COLO668 (cell line): ENCODE measurements around the gene ANKRD62.

Experiments used
- DNase-seq: peaks from one replicate; lab custom pipeline; 2025; ENCODE audit not compliant: unreplicated experiment; lab: John Stamatoyannopoulos, UW

ANKRD62 gene

DNA sequence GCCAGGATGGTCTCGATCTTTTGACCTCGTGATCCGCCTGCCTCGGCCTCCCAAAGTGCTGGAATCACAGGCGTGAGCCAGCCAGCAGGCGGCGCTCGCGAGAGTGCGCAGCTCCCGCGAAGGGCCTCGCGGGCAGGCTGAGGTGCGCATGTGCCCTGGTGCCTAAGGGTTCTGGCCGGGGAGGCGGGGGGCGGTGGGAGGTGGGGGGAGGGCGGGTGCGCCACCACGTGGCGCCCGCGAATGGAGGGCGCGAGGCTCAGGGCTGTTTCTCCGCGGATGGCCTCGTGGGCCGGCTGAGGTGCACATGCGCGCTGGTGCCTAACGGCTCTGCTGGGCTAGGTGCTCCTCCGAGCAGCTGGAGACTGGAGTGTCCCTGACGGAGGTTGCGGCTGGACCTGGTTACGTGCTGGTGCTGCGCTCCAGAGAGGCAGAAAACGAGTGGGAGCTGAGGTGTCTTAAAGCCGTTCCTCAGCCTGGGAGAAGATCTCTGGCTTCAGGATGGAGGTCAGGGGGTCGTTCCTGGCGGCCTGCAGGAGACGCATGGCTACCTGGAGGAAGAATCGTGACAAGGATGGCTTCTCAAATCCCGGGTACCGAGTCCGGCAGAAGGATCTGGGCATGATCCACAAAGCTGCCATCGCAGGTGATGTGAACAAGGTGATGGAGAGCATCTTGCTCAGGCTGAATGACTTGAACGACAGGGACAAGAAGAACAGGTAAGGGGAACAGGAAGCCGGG is at the start of gene ANKRD62:
ANKRD62 (plus strand) TSS at position 324 of the 738 bp plus-strand sequence; CDS start at position 499, 175 bp downstream.
- no peak for DNase-seq

DNA sequence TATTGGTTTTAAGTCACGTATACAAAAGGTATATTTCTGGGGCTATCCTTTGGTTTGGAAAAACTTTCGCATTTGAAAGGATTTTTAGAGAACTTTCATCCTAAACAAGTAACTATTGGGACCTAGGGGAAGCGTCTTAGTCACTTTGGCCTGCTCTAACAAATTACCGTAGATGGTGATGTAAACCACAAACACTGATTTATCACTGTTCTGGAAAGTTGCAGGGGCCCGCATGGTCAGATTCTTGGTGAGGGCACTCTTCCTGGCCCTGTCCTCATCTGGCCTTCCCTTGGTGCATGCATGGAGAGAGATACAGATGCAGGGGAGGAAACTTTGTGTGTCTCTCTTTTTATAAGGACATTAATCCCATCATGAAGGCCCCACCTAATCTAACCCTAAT is 49.1 kb upstream of the ANKRD62 start:
- no peak for DNase-seq

DNA sequence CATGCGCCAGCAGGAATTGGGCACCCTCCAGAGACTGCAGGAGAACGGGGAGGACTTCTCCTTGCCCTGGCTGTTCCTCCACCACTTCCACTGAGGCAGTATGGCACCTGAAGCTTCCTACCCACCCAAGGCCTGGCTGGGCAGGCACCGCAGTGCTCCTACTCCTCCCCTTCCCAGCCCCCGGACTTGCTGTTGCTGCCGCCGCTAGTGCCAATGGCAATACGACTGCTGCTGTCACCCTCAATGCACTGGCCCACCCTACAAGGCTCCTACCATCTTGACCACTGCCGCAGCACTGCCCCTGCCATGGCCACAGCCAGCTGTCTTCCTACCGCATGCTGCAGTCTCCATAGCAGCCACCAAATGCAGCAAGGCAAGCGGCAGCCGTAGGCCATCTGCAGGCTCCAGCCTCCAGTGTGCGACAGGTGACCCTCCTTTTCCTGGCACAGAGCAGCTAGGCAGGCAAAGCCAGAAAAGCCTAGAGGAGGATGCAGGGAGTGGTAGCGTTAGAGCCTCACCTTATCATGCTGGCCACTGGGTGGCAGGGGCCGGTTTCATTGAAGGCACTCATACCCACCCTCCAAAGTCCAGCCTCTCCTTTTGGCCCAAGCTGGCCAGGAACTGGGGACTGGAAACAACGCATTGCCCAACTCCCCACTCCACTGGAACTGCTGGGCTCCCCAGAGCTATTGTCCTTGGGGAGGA is 47.4 kb upstream of the ANKRD62 start:
- no peak for DNase-seq

DNA sequence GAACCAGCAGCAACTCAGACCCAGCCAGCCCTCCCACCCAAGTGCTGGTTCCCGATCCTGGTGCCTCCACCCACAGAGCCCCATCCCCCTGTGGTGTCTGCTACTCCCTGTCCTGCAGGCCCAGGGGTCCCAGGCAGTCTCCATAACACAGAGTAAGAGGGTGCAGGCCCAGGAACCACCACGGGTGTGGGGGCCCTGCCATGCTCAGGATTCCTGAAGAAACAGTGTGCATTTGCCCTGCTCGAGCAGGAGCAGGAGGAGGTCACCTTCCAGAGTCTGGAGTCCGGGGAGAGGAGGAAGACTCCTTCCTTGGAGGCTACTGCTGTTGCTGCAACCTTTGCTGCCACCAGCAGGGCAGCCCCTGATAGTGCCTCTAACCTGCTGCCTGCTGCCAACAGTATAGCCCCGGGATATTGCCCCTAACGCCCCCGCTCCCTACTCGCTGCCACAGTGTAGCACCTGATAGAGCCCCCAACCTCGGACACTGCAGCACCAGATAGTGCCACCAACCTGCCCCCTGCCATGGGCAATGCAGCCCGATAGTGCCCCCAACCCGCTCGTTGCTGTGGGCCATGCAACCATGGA is 46.8 kb upstream of the ANKRD62 start:
- DNase-seq, result no peak

DNA sequence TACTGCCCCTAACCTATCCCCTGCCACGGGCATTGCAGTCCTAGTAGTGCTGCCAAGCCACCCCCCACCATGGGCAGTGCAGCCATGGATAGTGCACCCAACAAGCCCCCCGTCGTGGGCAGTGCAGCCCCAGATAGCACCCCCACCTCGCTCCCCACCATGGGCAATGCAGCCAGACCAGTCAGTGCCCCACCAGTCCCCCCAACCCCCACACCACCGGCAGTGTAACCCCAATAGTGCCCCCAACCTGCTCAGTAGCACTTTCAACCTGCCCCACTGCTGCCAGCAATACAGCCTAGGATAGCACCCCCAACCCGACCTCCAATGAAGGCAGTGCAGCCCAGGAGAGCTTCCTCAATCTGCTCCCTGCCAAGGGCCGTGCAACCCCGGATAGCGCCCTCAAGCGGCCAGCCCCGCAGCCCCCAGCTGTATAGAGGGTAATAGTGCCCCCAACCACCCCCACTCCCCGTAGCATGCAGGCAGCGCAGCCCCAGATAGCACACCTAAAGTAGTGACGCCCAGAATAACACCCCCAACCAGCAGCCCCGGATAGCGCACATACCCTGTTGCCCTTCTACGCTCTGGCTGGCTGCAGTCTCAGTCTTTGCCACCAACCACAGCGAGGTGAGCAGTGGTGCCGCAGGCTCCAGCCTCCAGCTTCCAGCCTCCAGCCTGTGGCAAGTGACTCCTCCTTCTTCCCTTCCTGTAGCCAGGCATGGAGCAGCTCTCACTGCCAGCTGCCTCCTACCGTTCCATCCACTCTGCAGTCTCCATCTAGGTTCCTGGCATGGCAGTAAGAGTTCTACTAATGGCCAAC is 45.4 kb upstream of the ANKRD62 start:
- DNase-seq, result no peak

DNA sequence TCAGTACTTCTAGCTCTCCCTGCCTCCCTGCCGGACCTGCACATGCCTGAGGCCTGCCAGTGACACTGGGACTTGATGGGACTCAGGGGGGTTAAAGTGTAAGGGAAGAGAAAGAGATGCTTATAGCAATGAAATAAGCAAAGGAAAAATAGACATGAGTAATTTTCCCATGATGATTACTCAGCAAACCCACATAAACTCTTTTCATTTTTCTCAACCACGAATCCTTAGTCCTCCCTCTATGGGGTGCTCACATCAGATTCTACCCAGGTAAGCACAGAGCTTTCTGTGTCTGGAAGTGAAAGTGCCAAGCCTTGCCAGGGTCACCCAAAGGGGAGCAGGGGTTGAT is 44.8 kb upstream of the ANKRD62 start:
- no peak for DNase-seq

DNA sequence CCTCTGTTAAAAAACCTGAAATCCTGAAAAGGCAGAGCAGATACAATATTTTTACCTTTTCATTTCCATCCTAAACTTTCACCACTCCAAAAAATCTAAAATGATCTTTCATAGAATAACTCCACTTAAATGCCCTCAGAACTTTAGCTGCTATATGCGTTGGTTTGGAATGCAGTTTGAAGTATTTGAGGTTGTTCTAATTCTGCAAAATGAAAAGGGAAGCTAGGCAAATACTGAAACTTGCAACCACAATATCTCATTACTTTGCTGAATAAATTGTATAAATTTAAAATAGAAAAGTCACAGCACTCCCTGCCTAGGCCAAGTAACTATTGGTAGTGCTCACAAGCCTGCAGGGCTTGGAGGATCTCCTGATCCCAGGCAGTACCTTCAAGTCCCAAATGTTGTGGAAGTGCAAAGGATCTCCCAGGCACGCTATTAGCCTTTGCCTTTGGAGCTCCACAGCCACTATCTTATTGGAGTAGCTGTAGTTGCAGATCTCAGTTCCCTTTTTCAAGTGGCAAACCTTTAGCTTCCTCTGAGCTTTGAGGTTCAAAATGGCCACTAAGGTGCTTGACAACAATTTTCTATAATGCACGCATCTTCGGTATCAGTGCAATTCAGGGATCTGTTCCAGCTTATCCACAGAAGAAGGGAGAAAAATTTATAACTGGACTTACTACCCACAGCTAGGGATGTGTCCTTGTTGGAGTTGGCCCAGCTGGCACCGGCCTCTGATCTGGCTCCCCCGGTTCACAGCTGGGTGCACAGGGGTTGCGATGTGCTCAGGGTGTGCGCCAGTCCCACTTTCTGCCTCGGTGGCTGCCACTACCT is 43.4 kb upstream of the ANKRD62 start:
- no peak for DNase-seq

DNA sequence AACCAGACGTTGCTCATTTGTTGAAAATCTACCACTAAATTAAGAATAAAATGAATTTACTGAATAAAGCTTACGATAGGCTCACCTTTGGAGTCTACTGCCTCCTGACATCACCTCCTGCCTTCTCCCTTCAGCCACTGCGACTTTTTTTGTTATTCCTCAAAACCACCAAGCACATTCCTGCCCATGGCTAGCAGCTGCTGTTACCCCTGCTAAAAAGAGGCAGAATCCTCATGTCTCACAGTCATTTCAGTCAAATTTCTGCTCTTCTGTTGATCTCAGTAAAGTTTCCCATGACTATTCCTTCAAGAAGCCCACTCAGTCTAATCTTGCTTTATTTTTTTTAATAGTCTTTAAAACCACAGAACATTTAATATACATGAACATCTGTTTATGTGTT is 40.8 kb upstream of the ANKRD62 start:
- no peak for DNase-seq

DNA sequence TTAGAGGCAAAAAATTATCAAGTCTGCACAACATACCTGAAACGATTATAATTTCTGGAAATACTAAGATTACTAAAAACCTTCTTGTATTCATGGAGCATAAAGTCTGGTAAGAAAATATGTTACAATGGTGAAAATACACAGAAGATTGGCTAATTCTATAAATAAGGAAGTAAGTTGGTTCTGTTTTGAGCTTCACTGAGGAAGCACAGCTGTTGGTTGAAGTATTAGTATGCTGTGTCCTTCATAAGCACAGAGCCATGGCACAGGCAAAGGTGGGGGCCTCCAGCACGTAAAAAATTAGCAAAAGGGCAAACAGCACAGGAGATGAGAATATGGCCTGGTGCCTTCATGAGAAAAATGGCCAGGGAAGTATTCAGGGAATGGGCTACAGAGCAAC is 40.4 kb upstream of the ANKRD62 start:
- no peak for DNase-seq

DNA sequence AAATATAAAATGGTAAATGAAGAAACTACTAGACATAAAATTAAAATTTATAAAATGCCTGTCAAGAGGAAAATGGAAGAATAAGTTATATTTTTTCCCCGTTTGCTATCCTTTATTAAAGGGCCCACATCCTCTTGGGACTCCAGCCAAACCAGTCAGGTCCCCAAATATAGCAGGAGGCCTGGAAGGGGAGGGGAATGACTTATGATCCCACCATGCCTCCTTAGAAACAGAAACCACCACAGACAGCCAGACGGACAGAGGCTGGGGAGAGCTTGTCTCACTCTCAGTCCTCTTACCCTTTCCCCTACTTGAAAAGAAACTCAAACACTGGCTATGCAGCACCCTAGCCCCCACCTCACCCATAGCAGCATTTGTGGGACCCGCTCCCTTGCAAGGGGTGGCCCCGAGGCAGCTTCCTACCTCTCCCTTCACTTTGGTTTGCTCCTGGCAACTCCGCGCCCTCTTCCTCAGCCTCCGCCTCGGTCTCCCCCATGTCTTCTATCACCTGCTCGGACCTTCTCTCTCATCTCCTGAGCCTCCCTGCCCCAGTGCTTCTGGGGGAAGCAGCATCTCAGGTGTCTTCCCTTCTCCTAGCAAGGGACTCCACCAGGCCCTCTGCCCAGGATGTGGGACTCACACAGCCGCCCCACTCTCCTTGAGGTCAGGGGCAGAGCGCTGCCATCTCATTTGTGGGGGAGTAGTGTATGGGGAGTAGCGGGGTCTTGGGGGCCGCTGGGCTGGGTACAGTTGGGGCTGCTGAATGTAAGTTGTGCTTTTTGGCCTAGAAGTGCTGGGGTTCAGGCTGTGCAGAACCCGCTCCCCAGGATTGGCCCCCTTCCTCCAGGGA is 37.4 kb upstream of the ANKRD62 start:
- DNase-seq, result no peak

DNA sequence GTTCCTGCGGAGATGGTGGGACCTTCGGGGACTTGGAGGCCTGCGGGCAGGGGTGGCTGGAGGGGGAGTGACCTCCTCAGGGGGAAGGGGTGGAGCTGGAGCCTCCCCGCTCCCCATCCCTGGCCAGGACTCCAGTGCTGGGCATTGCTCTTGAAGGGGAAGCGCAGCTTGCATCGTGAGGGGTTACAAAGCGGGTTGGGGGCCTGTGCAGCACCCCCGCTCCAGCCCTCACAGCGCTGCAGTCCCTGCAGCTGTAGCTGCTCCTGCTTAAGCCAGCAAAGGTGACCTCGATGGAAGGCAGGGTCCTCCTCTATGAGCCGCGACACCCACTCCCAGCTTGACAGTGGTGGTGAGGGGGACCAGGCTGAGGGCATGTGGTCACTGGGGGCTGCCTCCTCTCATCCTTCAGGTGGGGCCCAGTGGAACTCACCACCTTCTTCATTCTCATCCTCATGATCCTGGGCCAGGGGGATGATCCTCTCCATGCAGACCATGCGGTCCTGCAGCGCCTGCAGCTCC is 36.7 kb upstream of the ANKRD62 start:
- DNase-seq, result no peak

DNA sequence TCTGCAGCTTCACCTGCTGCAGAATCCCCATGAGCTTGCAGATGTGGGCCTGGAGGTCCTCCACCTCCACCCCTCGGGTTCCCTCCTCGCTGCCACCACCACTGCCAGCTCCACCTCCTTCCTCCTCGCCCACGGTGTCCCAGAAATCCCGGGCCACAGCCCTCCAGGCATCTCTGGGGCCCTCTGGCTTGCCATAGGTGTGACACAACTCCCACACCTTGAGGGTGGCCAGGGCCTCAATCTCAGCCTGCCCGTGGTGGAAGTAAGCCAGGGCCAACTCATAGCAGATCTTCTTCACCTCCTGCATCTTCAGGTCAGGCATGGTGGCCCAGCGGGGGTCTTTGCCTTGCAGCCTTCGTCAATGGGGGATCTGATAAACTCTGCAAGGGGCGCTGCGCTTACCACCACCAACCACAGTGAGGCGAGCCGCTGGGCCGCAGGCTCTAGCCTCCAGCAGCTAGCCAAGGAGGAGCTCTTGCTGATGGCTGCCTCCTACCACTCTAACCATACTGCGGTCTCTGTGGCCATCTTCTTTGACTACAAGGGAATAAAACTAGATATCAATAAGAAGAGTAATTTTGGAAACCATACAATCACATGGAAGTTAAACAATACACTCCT is 36.1 kb upstream of the ANKRD62 start:
- no peak for DNase-seq

DNA sequence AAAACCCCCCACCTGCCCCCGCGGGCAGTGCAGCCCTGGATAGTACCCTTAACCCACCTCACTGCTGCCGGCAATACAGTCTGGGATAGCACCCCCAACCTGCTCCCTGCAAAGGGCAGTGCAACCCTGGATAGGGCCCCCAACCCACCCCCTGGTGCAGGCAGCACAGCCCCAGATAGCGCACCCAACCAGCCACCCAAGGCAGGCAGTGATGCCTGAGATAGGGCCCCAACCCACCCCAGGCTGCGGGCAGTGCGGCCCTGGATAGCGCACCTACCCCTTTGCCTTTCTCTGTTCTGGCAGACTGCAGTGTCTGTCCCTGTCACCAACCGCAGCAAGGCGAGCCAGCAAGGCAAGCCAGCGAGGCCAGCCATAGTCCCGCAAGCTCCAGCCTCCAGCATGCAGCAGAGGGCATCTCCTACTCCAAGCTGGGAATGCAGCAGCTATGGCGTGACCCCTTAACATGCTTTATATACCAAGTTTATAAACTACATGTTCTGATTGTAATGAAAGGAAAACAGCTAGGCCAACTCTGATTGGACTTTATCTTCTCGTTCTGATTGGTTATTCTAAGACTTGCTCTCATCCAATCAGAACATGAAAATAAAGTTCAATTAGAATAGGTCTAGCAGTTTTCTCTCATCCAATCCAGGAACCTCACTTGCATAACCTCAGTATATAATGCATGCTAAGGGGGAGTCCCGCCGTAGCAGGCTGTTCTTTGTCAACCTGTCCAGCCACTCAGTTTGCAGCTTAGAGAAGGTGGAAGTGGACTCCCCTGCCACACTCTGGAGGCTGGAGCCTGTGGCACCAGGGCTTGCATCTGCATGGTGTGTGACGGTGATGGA is 34.1 kb upstream of the ANKRD62 start:
- DNase-seq, result no peak

DNA sequence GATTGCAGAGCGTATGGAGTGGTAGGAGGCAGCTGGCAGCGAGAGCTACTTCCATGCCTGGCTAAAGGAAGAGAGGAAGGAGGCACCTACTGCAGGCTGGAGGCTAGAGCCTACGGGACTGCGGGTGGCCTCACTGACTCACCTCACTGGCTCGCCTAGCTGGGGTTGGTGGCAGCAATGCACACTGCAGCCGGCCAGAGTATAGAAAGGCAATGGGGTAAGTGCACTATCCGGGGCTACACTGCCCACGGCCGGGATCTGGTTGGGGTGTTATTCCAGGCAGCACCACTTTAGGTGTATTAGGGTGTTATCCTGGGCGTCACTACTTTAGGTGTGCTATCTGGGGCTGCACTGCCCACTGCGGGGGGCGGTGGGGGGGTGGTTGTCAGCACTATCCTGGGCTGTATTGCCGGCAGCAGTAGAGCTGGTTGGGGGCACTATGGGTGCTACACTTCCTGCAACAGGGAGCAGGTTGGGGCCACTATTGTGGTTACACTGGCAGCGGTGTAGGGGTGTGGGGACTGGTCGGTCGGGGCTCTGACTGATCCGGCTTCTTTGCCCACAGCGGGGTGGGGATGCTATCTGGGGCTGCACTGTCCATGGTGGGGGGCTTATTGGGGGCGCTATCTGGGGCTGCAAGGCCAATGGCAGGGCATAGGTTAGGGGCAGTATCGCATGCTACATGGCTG is 33.3 kb upstream of the ANKRD62 start:
- no peak for DNase-seq

DNA sequence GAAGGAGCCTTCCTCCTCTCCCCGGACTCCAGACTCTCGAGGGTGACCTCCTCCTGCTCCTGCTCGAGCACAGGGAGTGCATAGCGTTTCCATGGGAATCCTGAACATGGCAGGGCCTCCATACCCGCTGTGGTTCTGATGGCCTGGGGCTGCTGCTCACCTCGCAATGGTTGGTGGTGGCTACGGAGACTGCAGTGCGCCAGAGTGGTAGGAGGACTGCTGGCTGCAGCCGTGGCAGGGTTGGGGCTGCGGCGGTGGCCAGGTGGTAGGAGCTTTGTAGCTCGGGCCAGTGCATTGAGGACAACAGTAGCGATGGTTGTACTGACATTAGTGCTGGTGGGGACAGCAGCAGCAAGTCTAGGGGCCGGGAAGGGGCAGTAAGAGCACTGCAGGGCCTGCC is 32.0 kb upstream of the ANKRD62 start:
- DNase-seq, result no peak

DNA sequence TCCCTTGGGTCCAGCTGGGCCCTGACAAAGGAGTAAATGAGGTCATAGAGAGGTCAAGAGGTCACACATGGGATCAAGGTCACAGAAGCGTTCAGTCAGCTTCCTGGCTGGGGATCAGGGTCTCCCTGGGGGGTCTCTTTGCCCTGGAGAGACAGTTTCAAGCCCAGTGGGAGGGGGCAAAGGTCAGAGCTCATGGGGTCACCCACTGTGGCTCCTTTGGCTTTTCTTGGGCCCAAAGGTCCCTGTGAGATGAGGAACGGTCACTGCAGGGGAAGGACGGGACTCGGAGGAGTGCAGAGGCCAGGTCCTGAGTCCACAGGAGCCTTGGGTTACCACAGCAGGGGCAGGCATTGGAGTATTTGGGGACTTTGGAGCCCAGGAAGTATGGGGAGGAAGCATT is 30.7 kb upstream of the ANKRD62 start:
- DNase-seq, result no peak

DNA sequence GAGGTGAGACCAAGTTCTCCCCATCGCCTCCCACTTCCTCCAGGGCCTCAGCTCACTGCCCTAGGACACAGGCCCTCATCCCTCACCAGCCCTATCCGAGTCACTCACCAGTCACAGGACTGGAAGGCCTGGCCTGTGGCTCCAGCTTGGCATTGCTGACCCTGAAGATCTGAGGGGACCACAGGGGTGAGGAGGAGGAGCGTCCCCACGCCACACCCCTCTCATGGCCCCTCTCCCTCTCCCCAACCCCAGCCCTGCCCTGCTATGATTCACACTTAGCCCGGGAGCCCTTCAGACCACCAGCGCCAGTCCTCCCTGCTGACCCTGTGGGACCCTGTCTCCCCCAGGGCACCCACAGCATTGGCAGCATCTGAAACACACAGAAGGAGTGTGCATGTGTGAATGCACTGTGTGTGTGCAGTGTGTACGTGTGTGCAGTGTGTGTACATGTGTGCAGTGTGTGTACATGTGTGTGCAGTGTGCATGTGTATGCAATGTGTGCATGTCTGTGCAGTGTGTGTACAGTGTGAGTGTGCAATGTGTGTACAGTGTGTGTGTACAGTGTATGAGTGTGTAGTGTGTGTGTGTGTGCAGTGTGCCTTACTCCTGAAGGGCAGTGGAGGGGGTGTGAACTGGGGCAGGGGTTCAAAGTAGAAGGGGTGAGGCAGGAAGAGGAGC is 29.4 kb upstream of the ANKRD62 start:
- no peak for DNase-seq
